ENCODE data around the gene EME1.

- TF ChIP-seq CTCF (IDR thresholded peaks at IDR 0.05) (no peak), POLR2A (IDR thresholded peaks at IDR 0.05) (no peak)
Measured at GRCh38 chr17:50354776-50355175, 18.3 kb upstream of the EME1 start.

Measured in lower leg skin (tissue), 3 donors.